ENCODE results near the gene HTATIP2. TPM values are rescaled to one million over a fixed set of nuclear protein-coding genes. Genes with fewer than 3 reads are reported as not detected.

Gene HTATIP2
- 44.4 and 49.4 TPM in 2 replicates for total RNA-seq

DNA sequence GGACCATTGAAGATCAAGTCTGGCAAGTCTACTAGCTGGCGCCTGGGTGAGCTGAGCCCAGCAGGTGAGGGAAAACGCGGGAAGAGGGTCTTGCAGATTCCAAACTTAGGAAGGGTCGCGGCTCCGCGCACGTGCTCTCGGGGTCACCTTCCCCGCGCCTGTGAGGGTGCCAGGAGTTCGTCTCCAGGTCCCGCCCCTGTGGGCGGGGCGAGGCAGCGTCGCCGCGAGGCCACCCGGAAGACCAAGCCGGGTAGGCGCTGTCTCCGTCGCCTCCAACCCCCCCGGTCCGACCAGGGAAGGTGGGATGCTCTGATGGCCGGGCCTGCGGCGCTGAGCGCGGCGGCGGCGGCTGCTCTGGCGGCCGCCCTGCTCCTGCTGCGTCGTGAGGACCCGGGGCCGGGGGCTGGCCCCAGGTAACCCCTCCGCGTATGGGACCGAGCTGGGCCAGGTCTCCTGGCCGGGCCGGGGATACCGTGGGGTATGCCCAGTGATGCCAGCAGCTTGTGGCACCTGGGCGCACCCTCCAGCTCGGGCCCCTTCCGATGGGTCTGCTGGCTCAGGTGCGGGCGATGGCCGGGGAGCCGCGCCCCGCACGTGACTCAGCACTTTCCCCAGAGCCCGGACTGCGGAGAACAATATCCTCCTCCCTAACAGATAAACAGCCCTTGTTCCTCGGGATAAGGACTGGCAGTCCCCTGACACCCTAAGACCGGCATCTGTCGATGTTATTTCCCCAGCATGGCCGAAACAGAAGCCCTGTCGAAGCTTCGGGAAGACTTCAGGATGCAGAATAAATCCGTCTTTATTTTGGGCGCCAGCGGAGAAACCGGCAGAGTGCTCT is at the start of gene HTATIP2:
Gene HTATIP2, plus strand, starts transcription at position 215 of the 841 bp plus-strand sequence. Its CDS starts 524 bp downstream, at position 739.

DNA sequence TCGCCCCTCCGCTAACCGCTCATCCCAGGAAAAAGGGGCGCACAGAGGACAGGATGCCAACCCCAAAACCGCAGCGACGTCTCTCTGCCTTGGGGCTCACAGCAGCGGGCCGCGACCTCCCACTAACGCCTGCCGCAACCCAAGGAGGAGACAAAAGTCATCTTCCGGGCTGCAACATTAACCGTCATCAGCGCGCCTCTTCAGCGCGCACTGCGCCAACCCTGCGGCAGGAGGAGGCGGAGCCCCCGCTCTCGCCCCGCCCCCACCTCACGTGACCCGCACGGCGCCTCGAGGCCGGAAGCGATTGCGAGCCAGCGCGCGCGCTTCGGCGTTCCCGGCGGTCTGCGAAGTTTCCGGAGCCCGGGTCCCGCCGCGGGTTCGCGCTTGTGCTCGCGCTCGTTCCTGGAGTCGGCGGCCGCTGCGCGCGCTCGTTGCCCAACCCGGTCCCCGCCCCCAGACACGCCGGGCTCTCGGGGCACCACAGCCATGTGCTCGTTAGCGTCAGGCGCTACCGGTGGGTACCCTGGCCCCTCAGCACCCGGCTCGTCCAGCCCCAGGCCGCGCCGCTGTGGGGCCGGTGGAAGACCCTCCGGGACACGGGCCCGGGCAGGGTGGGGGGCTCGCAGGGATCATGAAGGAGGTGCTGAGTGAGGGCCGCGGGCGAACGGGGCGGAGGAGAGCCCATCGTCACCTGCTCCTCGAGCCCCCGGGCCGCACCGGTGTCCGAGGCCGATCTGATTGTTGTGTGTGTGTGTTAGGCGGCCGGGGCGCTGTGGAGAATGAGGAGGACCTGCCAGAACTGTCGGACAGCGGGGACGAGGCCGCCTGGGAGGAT is 24.0 kb downstream of the HTATIP2 start, which contains the start of gene PRMT3:
Gene PRMT3, plus strand, starts transcription at position 456 of the 835 bp plus-strand sequence. Its CDS starts 31 bp downstream, at position 487.

Other genes with a start within 250 kb of the HTATIP2 start
- not detected in 2 replicates for gene DBX1, start 203.2 kb upstream of the HTATIP2 start, total RNA-seq
- gene PRMT3, start 24.0 kb downstream of the HTATIP2 start, total RNA-seq: 12.1 and 18.3 TPM in 2 replicates
- not detected in 2 replicates for gene SLC6A5, start 235.9 kb downstream of the HTATIP2 start, total RNA-seq

All from vein endothelial cell (primary cell).